Stomach (tissue), 9 donors: ENCODE measurements around the gene STK17B. TPM values are rescaled to one million over a fixed set of nuclear protein-coding genes. Genes with fewer than 3 reads are reported as not detected.

Source experiments
- DNase-seq, 2 donors: peaks; one replicate each; pipeline versions ENCODE4 v3.0.0 to v3.0.0-alpha.2; 2013 to 2019
- H3K27ac ChIP-seq, 5 donors: fragments of 200-600 bp in 4 of 5; sonication (generic) in 4 of 5; one replicate each; pipeline ENCODE4 v1.5.1; 2013 to 2019; ENCODE audit warnings: mild to moderate bottlenecking in 1 of 5, moderate library complexity in 1 of 5
- H3K27me3 ChIP-seq, 3 donors: fragments of 200-600 bp; sonication (generic); one replicate each; pipeline ENCODE4 v1.5.1; 2017 to 2019; ENCODE audit warnings: mixed run types in 1 of 3
- H3K36me3 ChIP-seq, 4 donors: fragments of 200-600 bp; sonication (generic); 1 replicate in 3 of 4; 2 replicates in 1 of 4; pipeline ENCODE4 v1.5.1; 2016 to 2019
- H3K4me1 ChIP-seq, 4 donors: fragments of 200-600 bp; sonication (generic); one replicate each; pipeline ENCODE4 v1.5.1; 2016 to 2019
- H3K4me3 ChIP-seq, 4 donors: fragments of 200-600 bp; sonication (generic) in 3 of 4; one replicate each; pipeline ENCODE4 v1.5.1; 2016 to 2019; ENCODE audit warnings: mild to moderate bottlenecking in 1 of 4
- H3K9me3 ChIP-seq, 4 donors: fragments of 200-600 bp; sonication (generic); one replicate each; pipeline ENCODE4 v1.5.1; 2016 to 2019
- CTCF ChIP-seq, 7 experiments: fragments of 450-650 bp in 4 of 7; fragments of 200-600 bp in 3 of 7; sonication (generic) in 3 of 7; IDR thresholded peaks; one replicate each; pipeline ENCODE4 v1.5.1; 2016 to 2019; ENCODE audit warnings: antibody characterized with exemption in 7 of 7, control low read depth in 2 of 7, mild to moderate bottlenecking in 1 of 7
- EP300 ChIP-seq: sonication (generic); formaldehyde crosslinking; IDR thresholded peaks from one replicate; pipeline ENCODE4 v1.6.1; 2017; ENCODE audit warnings: antibody characterized with exemption
- POLR2A ChIP-seq, 4 donors: fragments of 450-650 bp; IDR thresholded peaks; one replicate each; pipeline ENCODE4 v1.6.1; 2016; ENCODE audit warnings: antibody characterized with exemption in 4 of 4, control low read depth in 2 of 4, mild to moderate bottlenecking in 1 of 4, moderate library complexity in 1 of 4
- POLR2AphosphoS5 ChIP-seq, 3 donors: sonication (generic); formaldehyde crosslinking; IDR thresholded peaks; one replicate each; pipeline ENCODE4 v1.6.1; 2016; ENCODE audit warnings: antibody characterized with exemption in 3 of 3
- WGBS, 5 donors: extraction: QIAGEN DNeasy Blood & Tissue Kit in 3 of 5; methylation state at CpG; one replicate each; pipeline versions ENCODE4 v1.1.5 to v1.1.7; 2013 to 2018; 5-methylcytosine and 5-hydroxymethylcytosine counted together
- intact Hi-C: fragments of 100-400 bp; cut with DNase I; formaldehyde crosslinking; loops from one replicate; pipeline ENCODE4 v1.15.1; 2023; ENCODE audit warnings: low total_unique reads
- polyA plus RNA-seq, 3 donors: library from polyadenylated mRNA; stranded (reverse); fragments of 200-250 nt; gene quantifications; one replicate each; pipeline ENCODE4 v1.2.3, GENCODE V29; 2013
- total RNA-seq, 5 donors: library from RNA; depleted of rRNA; stranded (reverse); fragments of >200 nt; gene quantifications; one replicate each; pipeline versions ENCODE4 v1.1.0 to v1.2.3, GENCODE V29; 2014 to 2016
- donor health status: healthy with polysubstance abuse.
- donor health status: Bipolar disorder and iron deficiency.
- donor health status: healthy.

The STK17B gene
- total and polyA plus RNA-seq, 8 donors: 3.4 to 76.4 (median 10.2) TPM

- WGBS, 5 donors: 79 to 93% (median 90%) methylated on average over 2 of the region's 2 CpGs
- H3K36me3 ChIP-seq: peaks cover 0 to 66% (median 41%) of the 10 kb centered on the region in 4 donors
- H3K27me3 ChIP-seq: no peaks in the 10 kb centered on the region
- H3K4me1 ChIP-seq: peaks cover 0 to 20% (median 5%) of the 10 kb centered on the region in 4 donors
- no peak for DNase-seq
- H3K9me3 ChIP-seq: no peaks in the 10 kb centered on the region
- H3K27ac ChIP-seq: no peak overlapping the region
- H3K4me3 ChIP-seq: no peak overlapping the region
- TF ChIP-seq POLR2A (IDR thresholded peaks at IDR 0.05): no peak
- TF ChIP-seq CTCF (IDR thresholded peaks at IDR 0.05): no peak
- TF ChIP-seq EP300: no peak
- no peak for TF ChIP-seq POLR2AphosphoS5 (IDR thresholded peaks at IDR 0.05)
- intact Hi-C loops: no loop called here
These were observed 26.1 kb downstream of the STK17B start for GRCh38 chr2:196145256-196145655.

- no peak for TF ChIP-seq POLR2A (IDR thresholded peaks at IDR 0.05)
- TF ChIP-seq CTCF (IDR thresholded peaks at IDR 0.05): no peak
- TF ChIP-seq EP300: no peak
- no peak for TF ChIP-seq POLR2AphosphoS5 (IDR thresholded peaks at IDR 0.05)
- Histone ChIP-seq H3K4me1 (peaks cover 0 to 19% (median 5%) of the 10 kb centered on the region in 4 donors), H3K36me3 (peaks cover 0 to 72% (median 47%) of the 10 kb centered on the region in 4 donors), H3K27ac (no peak overlapping the region), H3K9me3 (no peaks in the 10 kb centered on the region), H3K4me3 (no peak overlapping the region), H3K27me3 (no peaks in the 10 kb centered on the region)
- DNase-seq: no peak
- intact Hi-C loops: no loop called here
- WGBS, 5 donors: 90 to 96% (median 92%) methylated on average over 5 of the region's 5 CpGs
These were observed 26.8 kb downstream of the STK17B start for GRCh38 chr2:196144513-196145126.

GRCh38 chr2:196143730-196144131 lies 27.6 kb downstream of the STK17B start:
- no peak for DNase-seq
- no peaks in the 10 kb centered on the region for H3K9me3 ChIP-seq
- peaks cover 0 to 81% (median 56%) of the 10 kb centered on the region in 4 donors for H3K36me3 ChIP-seq
- H3K4me3 ChIP-seq: no peak overlapping the region
- WGBS, 5 donors: 87 to 94% (median 90%) methylated on average over 4 of the region's 4 CpGs
- intact Hi-C loops: no loop called here
- H3K27me3 ChIP-seq: no peaks in the 10 kb centered on the region
- H3K27ac ChIP-seq: no peak overlapping the region
- TF ChIP-seq EP300: no peak
- no peak for TF ChIP-seq POLR2A (IDR thresholded peaks at IDR 0.05)
- no peak for TF ChIP-seq POLR2AphosphoS5 (IDR thresholded peaks at IDR 0.05)
- no peak for TF ChIP-seq CTCF (IDR thresholded peaks at IDR 0.05)
- peaks cover 0 to 13% (median 5%) of the 10 kb centered on the region in 4 donors for H3K4me1 ChIP-seq

- no peak for TF ChIP-seq POLR2AphosphoS5 (IDR thresholded peaks at IDR 0.05)
- TF ChIP-seq EP300: no peak
- TF ChIP-seq POLR2A (IDR thresholded peaks at IDR 0.05): no peak
- no peak for TF ChIP-seq CTCF (IDR thresholded peaks at IDR 0.05)
These were observed 28.6 kb downstream of the STK17B start for GRCh38 chr2:196142825-196143224.

More at GRCh38 chr2:196142825-196143224, 28.6 kb downstream of the STK17B start:
- Histone ChIP-seq H3K27me3 (no peaks in the 10 kb centered on the region), H3K9me3 (no peaks in the 10 kb centered on the region), H3K36me3 (peaks cover 0 to 85% (median 65%) of the 10 kb centered on the region in 4 donors), H3K4me1 (peaks cover 0 to 12% (median 5%) of the 10 kb centered on the region in 4 donors), H3K4me3 (no peak overlapping the region), H3K27ac (no peak overlapping the region)
- intact Hi-C loops: no loop called here
- 72 to 79% (median 77%) methylated on average over 1 of the region's 1 CpG for WGBS, 5 donors
- DNase-seq: no peak
